HK-2 (cell line): ENCODE results near the gene MEIKIN.
A peak's percentile ranks its signal among the peaks of the same experiment; 100 is the strongest.
"Not testable (repeated sequence)": the region's sequence is repeated elsewhere in the genome, so short reads cannot be mapped to it uniquely, and the experiment has no call there.

Experiments
- DNase-seq: peaks from one replicate; pipeline ENCODE4 v3.0.0-alpha.2; 2018; ENCODE audit not compliant: unreplicated experiment

Gene MEIKIN

DNA sequence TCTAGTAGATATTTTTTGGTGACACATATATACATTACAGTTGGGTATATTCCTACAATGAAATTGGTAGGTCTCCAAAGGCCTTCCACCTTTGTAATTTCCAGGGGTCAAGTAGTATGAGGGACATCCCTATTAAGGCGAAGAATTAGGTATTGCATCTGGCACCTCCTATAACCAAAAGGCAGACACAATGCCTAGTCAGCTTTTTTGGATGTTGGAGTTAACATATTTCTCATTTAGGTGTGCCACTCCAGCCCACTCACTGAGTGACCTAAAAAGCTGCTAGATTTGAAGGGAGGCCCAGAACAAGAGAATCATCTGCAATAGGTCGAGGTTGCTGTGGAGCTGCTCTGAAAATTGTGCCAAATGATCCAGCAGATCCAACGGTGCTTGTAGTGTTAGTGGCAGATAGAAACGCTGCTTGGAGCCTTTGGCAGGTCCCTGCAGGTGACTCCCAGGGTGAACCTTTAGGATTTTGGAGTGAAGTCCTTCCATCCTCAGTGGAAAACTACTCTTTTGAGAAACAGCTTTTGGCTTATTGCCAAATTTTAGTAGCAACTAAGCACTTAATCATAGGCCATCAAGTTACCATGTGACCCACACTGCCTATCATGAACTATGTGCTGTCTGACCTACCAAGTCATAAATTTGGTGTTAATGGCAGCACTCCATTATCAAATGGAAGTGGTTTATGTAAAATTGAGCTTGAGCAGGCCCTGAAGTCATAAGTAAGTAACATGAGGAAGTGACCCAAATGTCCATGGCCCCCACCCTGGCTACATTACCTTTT, 132.9 kb downstream of the MEIKIN start:
- no peak for DNase-seq

DNA sequence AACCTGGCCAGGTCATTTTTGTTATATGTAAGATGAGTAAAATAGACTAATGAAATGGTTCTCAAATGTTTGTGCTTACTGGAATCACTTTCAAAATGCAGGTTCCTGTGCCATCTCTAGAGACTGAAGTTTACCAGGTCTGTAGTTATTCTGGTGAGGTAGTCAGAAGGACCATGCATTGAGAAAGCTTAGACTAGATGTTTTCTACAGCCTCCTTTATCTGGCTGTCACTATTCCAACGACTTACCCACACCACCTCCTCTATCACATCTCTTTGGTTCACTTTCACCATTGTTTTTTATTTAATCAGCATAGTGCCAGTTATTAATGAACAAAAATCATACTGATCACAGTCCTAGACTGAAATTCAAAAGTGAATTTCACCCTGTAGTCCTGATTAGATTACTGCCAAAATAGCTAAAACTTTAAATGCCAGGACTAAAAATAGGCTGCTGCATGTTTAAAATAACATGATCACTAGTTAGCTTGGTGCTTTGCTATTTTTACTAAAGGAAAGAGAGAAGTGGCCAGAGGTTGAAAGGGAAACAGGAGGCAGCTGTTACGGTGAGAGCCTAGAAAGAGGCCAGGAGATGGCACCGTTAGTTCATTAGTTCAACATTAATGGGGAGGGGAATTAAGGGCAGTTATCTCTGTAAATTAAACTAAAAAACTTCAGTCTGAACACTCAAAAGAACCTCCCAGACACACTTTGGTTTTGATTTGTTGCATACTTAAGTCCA, 134.8 kb downstream of the MEIKIN start:
- DNase-seq, result no peak

DNA sequence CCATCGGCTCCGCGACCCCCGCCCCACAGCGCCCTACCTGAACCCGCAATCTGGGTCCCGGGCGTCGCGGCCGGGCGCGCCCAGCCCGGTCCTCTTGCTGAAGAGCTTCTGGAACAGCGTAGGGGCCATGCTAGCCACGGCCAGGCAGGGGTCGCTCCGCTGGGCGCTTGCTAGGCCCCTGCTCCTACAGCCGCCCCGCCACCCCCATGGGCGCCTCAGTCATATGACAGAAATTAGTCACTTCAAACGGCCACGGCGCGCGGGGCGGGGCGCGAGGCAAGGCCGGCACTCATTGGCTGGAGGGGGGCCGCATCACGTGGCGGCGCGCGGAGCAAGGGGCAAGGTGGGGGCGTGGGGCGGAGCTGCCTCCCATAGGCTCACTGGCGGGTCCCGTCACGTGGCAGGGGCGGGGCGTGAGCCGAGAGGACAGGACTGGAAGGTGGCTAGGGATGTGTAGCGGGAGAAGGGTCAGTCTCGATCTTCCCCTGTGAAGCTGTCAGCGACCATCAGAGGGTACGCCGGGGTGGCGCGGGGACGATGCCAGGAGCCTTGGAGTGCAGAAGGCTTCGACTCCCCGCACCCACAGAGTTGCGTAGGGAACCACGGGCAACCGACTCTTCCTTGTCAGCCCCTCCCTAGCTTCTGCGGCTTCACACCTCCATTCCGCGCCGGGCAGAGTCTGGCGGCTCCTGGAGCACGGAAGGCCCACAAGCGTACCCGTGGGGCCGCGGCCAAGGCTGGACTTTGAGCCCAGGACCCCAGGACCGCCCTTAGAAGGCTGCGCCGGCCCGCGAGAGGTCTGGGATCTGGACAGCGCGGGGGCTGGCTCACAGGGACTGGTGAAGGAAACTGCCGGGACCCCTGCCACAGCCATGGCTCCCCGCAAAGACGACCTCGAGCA, 148.4 kb downstream of the MEIKIN start, which contains the start of gene FNIP1:
Gene FNIP1 (minus strand): TSS at position 225 of the 901 bp plus-strand sequence. CDS start 96 bp downstream, at position 129.
- DNase-seq, result peak; percentile 96

DNA sequence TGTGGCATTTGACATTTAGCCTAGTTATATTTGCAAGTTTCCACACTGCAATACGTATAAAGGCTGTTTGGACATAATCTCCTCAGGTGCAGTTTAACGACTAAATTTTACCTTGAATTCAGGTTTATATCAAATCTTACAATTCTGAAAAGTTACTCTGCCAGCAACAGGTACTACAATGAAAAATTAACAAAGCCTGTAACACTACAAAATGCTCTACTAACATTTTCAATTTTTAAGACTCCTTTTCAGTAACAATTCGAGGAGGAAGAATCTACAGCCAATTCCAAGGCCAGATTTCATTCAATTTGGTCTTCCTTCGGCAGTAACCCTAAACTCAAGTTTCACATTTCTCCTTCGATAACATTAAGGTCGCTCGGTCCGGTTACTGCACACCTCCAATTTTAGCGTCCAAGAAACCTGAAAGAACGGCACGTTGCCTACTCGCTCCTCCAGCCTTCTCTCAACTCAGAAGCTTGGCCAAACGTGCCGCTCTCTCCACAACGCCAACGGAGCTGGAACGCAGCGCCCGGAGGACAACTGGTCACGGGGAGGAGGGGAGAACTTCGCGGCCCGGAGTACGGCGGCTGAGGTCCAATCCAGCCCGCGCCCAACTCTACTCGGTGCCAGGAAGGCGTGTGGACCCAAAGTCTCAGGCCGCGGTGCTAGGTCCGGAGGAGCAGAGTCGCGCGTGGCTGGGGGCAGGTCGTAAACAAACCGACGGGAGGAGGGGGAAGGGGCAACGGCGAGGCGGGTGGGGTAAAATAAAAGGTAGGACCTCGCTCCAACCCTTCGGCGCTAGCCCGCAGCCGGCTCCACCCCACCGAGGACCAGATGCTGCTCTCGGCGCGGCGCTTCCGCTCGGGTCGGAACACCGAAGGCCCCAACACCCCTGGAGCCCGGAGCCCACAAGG, 149.3 kb downstream of the MEIKIN start:
- peak; percentile 35 for DNase-seq

DNA sequence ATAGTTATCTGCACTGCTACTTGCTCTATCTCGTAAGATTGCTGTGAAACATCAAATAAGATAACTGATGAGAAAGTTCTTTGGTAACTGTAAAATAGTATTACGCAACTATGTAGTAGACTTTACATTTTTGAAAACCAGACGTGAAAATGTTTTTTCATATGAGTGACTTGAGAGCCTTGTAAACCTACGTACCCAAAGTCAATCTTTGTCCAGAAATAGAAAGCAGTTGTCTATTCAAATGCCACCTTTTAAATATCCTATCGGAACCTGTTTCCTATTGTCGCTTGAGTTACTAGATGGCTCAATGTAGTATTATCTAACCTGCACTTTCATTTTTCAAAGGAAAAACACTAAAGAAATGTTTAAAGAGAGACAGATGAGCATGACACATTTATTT, 150.2 kb downstream of the MEIKIN start:
- no peak for DNase-seq

DNA sequence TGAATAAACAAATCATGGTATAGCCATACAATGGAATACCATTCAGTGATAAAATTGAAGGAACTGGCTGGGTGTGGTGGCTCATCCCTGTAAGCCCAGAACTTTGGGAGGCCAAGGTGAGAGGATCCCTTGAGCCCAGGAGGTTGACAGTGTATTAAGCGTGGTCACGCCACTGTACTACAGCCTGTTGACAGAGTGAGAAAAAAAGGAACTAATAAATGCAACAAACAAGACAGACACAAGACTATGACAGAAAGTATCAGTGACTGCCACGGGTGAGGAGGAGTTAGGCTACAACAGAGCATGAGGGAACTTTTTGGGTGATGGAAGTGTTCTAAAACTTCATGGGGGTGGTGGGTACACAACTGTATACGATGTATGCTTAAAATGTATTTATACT, 150.9 kb downstream of the MEIKIN start:
- DNase-seq, result no peak

DNA sequence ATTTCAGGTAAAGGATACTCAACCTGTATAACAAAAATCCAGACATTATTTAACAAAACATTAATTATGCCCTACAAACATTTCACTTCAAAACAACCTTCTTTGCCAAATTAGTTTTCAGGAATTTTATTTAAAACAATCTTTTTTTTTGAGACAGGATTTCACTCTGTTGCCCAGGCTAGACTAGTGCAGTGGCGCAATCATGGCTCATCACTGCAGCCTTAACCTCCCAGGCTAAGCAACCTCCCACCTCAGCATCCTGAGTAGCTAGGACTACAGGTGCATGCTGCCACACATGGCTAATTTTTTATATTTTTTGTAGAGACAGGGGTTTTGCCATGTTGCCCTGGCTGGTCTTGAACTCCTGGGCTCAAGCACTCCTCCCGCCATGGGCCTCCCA, 152.6 kb downstream of the MEIKIN start:
- DNase-seq, result no peak

DNA sequence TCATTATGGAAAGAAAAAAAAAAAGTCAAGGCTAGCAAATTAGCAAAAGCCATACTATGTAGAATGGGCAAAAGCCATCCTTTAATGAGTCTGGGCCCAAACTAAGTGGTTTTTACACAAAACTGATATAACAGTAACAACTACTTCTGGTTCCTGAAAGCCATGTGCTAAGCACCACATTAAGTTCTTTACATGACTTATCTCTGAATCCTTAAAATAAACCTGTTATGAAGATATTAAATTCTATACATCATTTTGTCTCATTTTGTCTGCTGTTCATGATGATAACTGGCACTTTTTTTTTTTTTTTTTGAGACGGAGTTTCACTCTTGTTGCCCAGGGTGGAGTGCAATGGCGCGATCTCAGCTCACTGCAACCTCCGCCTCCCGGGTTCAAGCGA, 153.6 kb downstream of the MEIKIN start:
- DNase-seq, result no peak

DNA sequence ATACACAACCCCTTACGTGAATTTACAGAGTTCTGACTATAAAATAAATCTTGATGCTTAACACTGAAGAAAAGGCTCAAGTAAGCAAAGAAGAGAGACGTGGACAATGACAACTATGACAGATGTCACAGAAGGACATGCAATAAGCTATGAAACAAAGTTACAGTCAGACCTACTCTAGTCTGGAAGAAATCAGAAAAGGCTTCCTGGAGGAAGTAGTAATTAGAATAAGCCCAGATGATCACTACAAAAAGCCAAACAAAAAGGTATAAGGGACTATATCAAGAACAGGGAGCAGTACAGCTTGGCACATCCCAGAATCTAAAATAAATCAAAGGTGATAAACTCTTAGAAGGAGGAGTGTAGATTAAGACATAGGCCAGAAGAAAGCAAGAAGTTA, 154.9 kb downstream of the MEIKIN start:
- DNase-seq, result no peak

DNA sequence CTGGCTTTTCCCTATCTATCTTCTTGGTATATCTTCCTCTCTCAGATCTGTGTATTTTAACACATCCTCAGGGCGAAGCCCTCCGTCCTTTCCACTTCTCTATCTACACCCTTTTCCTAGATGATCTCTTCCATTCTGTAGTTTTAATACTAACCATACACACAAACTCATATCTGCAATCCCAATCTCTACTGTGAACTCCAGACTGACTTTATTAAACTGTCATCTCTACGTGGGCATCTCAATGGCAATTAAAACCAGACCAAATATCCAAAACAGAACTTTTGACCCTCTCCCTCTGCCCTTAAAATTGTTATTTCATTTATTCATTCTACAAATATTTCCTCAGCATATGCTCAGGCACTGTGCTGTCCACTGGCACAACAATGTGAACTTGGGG, 155.7 kb downstream of the MEIKIN start:
- DNase-seq, result no peak

DNA sequence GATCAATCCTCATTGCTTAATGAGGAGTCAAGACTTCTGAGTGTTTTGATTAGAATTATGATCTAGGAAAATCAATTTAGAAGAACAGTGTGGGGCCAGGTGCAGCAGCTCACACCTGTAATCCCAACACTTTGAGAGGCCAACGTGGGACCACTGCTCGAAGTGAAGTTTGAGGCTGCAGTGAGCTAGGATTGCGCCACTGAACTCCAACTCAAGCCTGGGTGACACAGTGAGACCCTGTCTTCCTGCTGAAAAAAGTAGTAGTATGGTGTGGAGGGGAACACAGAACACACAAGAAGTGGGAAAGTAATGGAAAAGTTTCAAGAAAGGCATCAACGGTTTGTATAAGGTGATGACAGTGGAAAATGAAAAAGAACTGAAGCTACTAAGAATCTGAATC, 157.7 kb downstream of the MEIKIN start:
- DNase-seq, result no peak

DNA sequence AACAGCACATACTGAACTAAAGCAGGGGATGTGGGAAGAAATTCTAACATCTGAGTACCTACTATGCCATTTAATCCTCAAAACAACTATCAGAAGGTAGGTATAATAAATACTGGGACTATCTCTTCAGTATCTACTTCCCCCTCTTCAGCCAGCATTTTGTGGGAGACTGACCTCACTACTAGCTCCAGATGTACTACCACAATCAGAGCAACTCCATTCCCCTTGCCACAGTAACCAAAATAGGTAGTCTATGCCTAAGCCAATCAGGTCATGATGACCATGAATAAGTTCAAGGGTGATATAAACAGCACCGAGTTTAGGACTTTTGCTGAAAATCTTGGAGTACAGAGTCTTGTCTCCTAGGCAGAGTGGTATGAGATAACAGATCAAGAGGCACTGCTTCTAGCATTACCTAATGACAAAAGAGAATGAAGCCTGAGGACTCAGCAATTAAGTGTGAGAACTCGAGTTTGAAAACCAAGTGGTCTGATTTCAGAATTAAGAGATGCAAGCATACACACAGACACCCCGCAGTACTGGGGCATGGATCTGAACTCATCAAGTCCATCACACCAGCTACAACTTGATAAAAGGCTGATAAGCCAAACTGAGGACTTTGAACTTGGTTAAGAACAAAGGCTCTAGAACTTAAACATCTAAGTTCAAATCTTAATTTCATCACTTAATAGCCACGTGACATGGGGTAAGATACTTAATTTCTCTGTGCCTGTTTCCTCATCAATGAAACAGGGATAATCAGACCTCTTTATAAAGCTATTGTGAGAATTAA, 158.4 kb downstream of the MEIKIN start:
- DNase-seq, result no peak

DNA sequence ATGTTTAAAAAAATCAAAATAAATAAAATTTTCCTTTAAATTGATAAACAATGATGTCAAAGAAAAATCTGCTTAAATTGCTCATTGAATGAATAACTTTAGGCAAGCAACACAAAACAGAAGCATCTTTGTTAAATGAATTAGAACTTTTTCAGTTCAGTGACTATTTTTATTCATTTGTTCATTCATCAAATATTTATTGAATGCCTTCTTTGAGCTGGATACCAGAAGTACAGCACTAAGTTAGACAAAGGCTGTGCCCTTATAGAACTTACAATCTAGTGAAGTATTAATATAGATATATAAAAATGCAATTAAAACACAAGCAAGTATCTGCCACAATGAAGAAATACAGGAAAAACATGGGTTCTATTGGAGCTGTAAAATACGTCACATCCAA, 159.4 kb downstream of the MEIKIN start:
- no peak for DNase-seq

DNA sequence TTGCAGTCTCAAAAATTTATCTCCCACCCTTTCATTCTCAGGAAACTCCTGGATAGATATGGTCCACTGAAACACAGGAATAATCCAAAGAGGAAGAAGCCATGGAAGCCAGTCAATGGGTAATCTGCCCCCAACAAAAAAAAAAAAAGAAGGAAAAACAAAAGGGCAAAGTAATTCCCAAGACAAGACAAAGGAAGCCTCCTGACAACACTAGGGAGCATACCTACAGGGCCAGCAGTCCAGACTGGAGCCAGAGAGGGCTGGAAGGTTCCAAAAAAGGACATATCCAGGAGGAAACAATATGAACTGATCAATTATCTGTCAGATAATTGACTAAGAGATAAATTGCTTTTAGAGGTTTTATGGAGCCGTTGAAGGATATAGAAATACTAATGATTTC, 161.6 kb downstream of the MEIKIN start:
- no peak for DNase-seq

DNA sequence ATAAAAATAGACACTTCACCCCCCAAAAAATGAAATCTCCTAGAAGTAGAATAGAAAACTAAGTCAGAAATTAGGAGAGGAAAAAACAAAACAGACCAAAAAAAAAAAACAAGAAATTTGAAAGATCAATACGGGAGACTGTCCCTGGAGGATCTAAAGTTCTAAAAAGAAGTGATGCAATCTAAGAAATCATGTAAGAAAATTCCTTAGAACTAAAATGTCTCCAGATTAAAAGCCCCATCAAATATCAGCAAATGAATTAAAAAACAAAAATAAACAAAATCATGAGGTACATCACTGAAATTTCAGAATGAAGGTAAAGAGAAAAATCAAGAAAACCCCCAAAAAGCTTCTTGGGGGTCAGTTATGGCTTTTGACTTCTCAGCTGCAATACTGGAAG, 162.1 kb downstream of the MEIKIN start:
- DNase-seq, result no peak

DNA sequence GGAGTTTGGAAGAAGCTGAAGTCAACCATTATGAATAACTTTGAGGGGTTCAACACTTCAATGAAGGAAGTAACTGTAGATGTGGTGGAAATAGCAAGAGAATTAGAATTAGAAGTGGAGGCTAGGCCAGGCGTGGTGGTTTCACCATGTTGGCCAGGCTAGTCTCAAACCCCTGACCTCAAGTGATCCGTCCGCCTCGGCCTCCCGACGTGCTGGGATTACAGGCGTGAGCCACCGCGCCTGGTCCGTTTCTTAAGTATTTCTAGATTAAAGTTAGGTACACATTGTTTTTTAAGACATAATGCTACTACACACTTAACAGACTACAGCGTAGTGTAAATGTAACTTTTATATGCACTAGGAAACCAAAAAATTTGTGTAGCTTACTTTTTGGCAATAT, 162.7 kb downstream of the MEIKIN start:
- DNase-seq, result no peak

DNA sequence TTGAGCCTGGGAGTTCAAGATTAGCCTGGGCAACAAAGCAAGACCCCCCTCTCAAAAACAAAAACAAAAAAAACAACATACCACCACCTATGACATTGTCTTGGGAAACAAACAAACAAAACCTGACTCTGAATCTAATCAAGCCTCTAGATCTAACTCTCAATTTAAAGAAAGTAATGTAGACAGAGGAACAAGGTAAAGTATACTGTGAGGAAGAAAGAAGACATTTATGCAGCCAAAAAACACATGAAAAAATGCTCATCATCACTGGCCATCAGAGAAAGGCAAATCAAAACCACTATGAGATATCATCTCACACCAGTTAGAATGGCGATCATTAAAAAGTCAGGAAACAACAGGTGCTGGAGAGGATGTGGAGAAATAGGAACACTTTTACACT, 167.3 kb downstream of the MEIKIN start:
- DNase-seq, result not testable (repeated sequence)

DNA sequence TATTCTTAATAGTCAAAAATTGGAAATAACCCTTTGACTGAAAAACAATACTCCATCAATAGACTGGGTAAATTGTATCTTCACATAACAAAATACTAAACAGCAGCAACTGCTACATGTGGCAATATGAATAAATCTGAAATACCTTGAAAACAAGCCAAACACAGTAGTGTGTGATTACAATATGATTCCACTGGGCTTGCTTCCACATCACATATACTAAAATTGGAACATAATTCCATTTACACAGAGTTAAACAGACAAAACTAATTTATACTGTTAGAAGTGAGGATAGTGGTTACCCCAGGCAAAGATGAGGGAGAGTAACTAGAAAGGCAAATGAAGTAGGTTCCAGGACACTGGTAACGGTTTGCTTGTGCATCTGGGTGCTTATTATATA, 169.0 kb downstream of the MEIKIN start:
- no peak for DNase-seq

DNA sequence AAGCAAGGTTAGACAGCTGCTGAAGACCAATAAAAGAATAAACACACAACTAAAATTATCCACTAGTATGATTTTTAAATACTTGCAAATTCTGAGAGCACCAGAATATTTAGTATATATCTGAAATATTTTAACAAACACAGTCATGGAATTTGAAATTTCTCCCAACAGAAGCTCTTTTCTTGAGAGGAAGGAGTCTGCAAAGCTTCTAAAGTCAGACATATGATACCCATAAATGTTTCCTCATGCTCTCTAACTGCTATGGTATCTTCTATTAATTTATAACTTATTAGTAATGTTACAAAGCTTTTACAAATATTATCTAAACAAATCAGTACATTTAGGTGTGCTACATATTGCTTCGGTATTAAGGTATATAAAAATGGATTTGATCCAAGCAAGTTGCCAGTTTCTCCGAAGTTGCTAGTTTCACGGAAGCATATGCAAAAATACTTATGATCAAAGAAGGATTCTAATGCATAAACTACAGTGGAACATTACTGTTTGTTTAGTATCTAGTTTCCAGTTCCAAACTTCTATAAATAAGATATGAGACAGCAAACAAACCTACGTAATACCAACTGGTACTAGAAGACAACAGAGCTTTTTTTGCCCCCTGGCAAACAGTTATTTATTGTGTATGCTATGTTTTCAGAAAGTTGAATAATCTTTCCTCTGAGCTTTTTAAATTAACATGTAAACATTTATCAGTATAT, 170.7 kb downstream of the MEIKIN start:
- no peak for DNase-seq

DNA sequence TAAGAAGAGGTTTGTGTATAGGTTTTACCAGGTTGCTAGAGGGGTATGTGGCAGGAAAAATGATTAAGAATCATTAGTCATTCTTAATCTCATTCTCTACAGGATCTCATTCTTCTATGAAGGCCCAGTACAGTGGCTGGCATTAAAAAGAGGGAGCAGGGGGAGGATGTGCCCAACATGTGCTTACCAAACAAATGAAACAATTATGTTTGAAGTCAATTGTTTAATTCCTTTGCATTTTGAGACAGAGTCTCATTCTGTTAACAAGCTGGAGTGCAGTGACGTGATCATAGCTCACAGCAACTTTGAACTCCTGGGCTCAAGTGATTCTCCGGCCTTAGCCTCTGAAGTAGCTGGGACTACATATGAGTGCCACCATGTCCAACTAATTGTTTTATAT, 171.7 kb downstream of the MEIKIN start:
- DNase-seq, result no peak
